Ovary (tissue), 9 donors: ENCODE data around the gene STAT1. TPM values are rescaled to one million over a fixed set of nuclear protein-coding genes. Genes with fewer than 3 reads are reported as not detected.

Experiments used
- DNase-seq, 5 donors: peaks; one replicate each; pipeline ENCODE4 v3.0.0-alpha.2; 2019 to 2020
- H3K27ac ChIP-seq, 2 donors: fragments of 200-600 bp; one replicate each; pipeline versions ENCODE4 v1.5.1 to v1.8.0; 2019 to 2022
- H3K27me3 ChIP-seq: fragments of 200-600 bp; one replicate; pipeline ENCODE4 v1.8.0; 2022
- H3K36me3 ChIP-seq: fragments of 200-600 bp; sonication (generic); one replicate; pipeline ENCODE4 v1.5.1; 2019
- H3K4me1 ChIP-seq: one replicate; pipeline ENCODE4 v1.8.1; 2013; ENCODE audit warnings: mild to moderate bottlenecking, moderate library complexity; ENCODE audit not compliant: insufficient read depth
- H3K4me3 ChIP-seq: fragments of 200-600 bp; sonication (generic); one replicate; pipeline ENCODE4 v1.5.1; 2017
- H3K9me3 ChIP-seq, 2 donors: fragments of 200-600 bp in 1 of 2; sonication (generic) in 1 of 2; one replicate each; pipeline versions ENCODE4 v1.5.1 to v1.8.1; 2013 to 2019; ENCODE audit warnings: mild to moderate bottlenecking in 1 of 2, moderate library complexity in 1 of 2
- EP300 ChIP-seq: sonication (generic); formaldehyde crosslinking; IDR thresholded peaks from one replicate; pipeline ENCODE4 v1.6.1; 2017; ENCODE audit warnings: antibody characterized with exemption
- POLR2A ChIP-seq: fragments of 450-650 bp; IDR thresholded peaks from one replicate; pipeline ENCODE4 v1.6.1; 2017; ENCODE audit warnings: antibody characterized with exemption, mild to moderate bottlenecking, moderate library complexity
- WGBS, 3 donors: extraction: QIAGEN DNeasy Blood & Tissue Kit in 1 of 3; methylation state at CpG; one replicate each; pipeline versions ENCODE4 v1.1.5 to v1.1.7; 2013 to 2017; 5-methylcytosine and 5-hydroxymethylcytosine counted together
- intact Hi-C, 4 donors: fragments of 100-400 bp; cut with DNase I; formaldehyde crosslinking; loops; one replicate each; pipeline versions ENCODE4 v1.11.0 to v1.15.1; 2022 to 2023
- polyA plus RNA-seq, 2 donors: library from polyadenylated mRNA; stranded (reverse); fragments of 200-250 nt in 1 of 2; fragments of 350-450 nt in 1 of 2; fragmentation: Illumina TruSeq in 1 of 2; extraction: RNeasy Lipid Tissue Mini Kit (QIAGEN cat#74804) in 1 of 2; gene quantifications; one replicate each; pipeline ENCODE4 v1.2.3, GENCODE V29; 2013 to 2014
- total RNA-seq, 7 donors: library from RNA; depleted of rRNA in 2 of 7; stranded (reverse); fragments of >200 nt in 2 of 7; fragmentation: NEBNext Ultra II Directional in 3 of 7; extraction: Animal tissue kit (Norgen Biotek cat#: 25700) in 3 of 7; gene quantifications; one replicate each; pipeline versions ENCODE4 v1.1.0 to v1.2.4, GENCODE V29; 2016 to 2023
- TF ChIP-seq, protein P1 (sequence below), 3 donors: fragments of 450-650 bp in 2 of 3; fragments of 200-600 bp in 1 of 3; IDR thresholded peaks; one replicate each; pipeline versions ENCODE4 v1.5.1 to v1.8.0; 2016 to 2022; ENCODE audit warnings: antibody characterized with exemption in 3 of 3, mild to moderate bottlenecking in 1 of 3
- donor health status: DM: no; HTN: no; CAD: no; lungs with moderate emphysema.
- donor health status: DM: no; HTN: no; CAD: no.
- donor health status: Bipolar disorder and iron deficiency.
- donor health status: DM: yes; HTN: yes; CAD: no.
- donor health status: DM: no; HTN: no; CAD: no.
- donor health status: DM: yes; HTN: yes; CAD: no.

STAT1 gene
- total and polyA plus RNA-seq, 9 donors, result 27.3 to 89.2 (median 46.4) TPM

DNA sequence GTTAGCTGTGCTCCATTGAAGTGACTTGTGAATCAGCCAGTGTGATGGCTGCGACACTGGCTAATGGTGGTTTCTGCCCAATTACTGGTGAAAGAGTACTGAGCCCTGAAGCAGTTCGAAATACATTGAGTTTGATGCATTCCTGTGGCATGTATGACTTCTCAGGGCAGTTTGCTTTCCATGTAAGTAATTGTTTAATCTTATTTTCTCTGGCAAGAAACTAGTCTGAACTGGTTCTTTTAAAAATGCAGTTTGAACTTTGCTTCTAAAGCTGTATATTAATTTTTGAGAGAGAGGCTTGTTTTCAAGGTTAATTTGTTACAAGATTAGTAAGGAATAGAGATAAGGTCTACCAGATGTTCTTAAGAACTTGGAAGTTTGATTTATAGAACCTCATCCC is 86.7 kb downstream of the STAT1 start:
- no peak for DNase-seq
- Histone ChIP-seq H3K36me3 (no peaks in the 10 kb centered on the region), H3K27me3 (no peaks in the 10 kb centered on the region), H3K4me1 (peaks cover 3% of the 10 kb centered on the region), H3K27ac (no peak overlapping the region), H3K9me3 (no peaks in the 10 kb centered on the region), H3K4me3 (no peak overlapping the region)
- TF ChIP-seq, protein P1, sequence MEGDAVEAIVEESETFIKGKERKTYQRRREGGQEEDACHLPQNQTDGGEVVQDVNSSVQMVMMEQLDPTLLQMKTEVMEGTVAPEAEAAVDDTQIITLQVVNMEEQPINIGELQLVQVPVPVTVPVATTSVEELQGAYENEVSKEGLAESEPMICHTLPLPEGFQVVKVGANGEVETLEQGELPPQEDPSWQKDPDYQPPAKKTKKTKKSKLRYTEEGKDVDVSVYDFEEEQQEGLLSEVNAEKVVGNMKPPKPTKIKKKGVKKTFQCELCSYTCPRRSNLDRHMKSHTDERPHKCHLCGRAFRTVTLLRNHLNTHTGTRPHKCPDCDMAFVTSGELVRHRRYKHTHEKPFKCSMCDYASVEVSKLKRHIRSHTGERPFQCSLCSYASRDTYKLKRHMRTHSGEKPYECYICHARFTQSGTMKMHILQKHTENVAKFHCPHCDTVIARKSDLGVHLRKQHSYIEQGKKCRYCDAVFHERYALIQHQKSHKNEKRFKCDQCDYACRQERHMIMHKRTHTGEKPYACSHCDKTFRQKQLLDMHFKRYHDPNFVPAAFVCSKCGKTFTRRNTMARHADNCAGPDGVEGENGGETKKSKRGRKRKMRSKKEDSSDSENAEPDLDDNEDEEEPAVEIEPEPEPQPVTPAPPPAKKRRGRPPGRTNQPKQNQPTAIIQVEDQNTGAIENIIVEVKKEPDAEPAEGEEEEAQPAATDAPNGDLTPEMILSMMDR (IDR thresholded peaks at IDR 0.05), result no peak
- no peak for TF ChIP-seq EP300
- no peak for TF ChIP-seq POLR2A
- 21 to 30% (median 22%) methylated on average over 2 of the region's 2 CpGs for WGBS, 3 donors
- intact Hi-C loops, result no loop called here

DNA sequence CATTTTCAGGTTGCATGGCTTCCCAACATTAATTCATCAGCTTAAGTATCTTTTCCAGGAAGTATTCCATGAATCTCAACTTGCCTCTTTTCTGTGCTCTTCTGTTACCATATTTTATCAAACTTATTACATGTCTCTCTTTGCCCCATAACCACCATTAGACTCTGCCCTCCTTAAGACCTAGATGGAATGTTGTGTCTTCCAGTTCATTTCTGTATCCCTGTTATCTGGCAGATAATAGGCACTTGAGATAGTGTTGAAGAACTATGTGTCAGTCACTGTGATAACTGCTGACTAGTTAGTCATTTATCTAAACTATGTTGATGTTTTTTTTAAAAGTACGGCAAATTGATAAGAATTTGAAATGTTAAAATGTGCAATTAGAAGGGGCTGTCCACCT is 91.6 kb downstream of the STAT1 start:
- no peak for DNase-seq
- H3K27me3 ChIP-seq, result no peaks in the 10 kb centered on the region
- no peaks in the 10 kb centered on the region for H3K9me3 ChIP-seq
- no peak overlapping the region for H3K27ac ChIP-seq
- H3K4me1 ChIP-seq, result peaks cover 1% of the 10 kb centered on the region
- TF ChIP-seq, protein P1 (IDR thresholded peaks at IDR 0.05), result no peak
- TF ChIP-seq POLR2A, result no peak
- no peak for TF ChIP-seq EP300
- 20 to 43% (median 22%) methylated on average over 1 of the region's 1 CpG for WGBS, 3 donors
- no peaks in the 10 kb centered on the region for H3K36me3 ChIP-seq
- no peak overlapping the region for H3K4me3 ChIP-seq
- intact Hi-C loops, result no loop called here

DNA sequence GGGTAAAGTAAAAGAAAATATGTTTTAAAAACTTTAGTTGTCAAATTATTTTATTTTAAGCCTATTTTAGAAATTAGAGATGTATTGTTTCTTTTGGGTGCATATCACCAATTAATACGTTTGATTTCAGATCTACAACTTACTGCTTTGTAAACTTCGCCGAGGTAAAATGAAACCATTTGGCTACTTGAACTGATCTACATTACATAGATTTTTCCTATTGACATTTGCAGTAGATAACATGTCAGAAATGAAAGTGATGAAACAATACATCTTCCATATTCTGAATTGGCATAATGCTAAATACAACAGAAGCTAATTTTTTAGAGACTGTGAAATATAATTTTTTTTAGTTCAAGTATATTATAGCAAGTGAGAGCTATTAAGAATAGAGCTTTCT is 93.9 kb downstream of the STAT1 start:
- DNase-seq, result no peak
- H3K4me3 ChIP-seq, result no peak overlapping the region
- no peak overlapping the region for H3K27ac ChIP-seq
- TF ChIP-seq EP300 (no peak), POLR2A (no peak)
- TF ChIP-seq, protein P1 (IDR thresholded peaks at IDR 0.05), result no peak
- H3K36me3 ChIP-seq, result no peaks in the 10 kb centered on the region
- WGBS, 3 donors, result 92 to 95% (median 95%) methylated on average over 3 of the region's 3 CpGs
- H3K27me3 ChIP-seq, result no peaks in the 10 kb centered on the region
- intact Hi-C loops, result no loop called here
- no peaks in the 10 kb centered on the region for H3K4me1 ChIP-seq
- no peaks in the 10 kb centered on the region for H3K9me3 ChIP-seq

Other genes with a start within 250 kb of the STAT1 start
- 100 to 1,000 TPM in 1 of 7 donors, 10 to 100 TPM in 6; 71.2 to 141 (median 77.1) TPM for gene GLS, start 133.3 kb downstream of the STAT1 start, total RNA-seq
- gene GLS, start 133.3 kb downstream of the STAT1 start, polyA plus RNA-seq, result 10 to 100 TPM; 20.2 to 56.1 TPM
- gene STAT4, start 136.8 kb upstream of the STAT1 start, total RNA-seq, result 1 to 10 TPM in 6 of 7 donors, under 1 TPM in 1; 0.52 to 3.0 (median 1.5) TPM
- 1 to 10 TPM; 1.3 to 3.6 TPM for gene STAT4, start 136.8 kb upstream of the STAT1 start, polyA plus RNA-seq
- gene MYO1B, start 231.2 kb upstream of the STAT1 start, total RNA-seq, result 10 to 100 TPM; 17.6 to 34.7 (median 27.3) TPM
- 10 to 100 TPM; 15.8 to 32.1 TPM for gene MYO1B, start 231.2 kb upstream of the STAT1 start, polyA plus RNA-seq